Fibroblast of skin of scalp (primary cell): ENCODE results near the gene MARS2. TPM values are rescaled to one million over a fixed set of nuclear protein-coding genes. Genes with fewer than 3 reads are reported as not detected.
"Not testable (repeated sequence)": the region's sequence is repeated elsewhere in the genome, so short reads cannot be mapped to it uniquely, and the experiment has no call there.

Source experiments
- DNase-seq: peaks from one replicate; pipeline ENCODE4 v3.0.0-alpha.2; 2013
- polyA plus RNA-seq, 2 experiments: library from polyadenylated mRNA; unstranded; fragments of 120-200 nt; gene quantifications; one replicate each; pipeline ENCODE4 v1.2.1, GENCODE V29; 2013; ENCODE audit not compliant: insufficient read length in 2 of 2

Gene MARS2
- polyA plus RNA-seq (2013, experiment 1 of 2; ENCODE audit: insufficient read length): 2.9 TPM
- polyA plus RNA-seq (2013, experiment 2 of 2; ENCODE audit: insufficient read length): 3.0 TPM

- DNase-seq: peak; percentile 92
Measured at GRCh38 chr2:197705121-197705911, at the start of gene MARS2. MARS2 (plus strand) TSS chr2:197705369; CDS start chr2:197705406, 37 bp downstream.

GRCh38 chr2:197657562-197657961 lies 47.6 kb upstream of the MARS2 start:
- no peak for DNase-seq

GRCh38 chr2:197661626-197662025 lies 43.5 kb upstream of the MARS2 start:
- no peak for DNase-seq

- no peak for DNase-seq
Measured at GRCh38 chr2:197666277-197666676, 38.9 kb upstream of the MARS2 start.

- DNase-seq: no peak
Measured at GRCh38 chr2:197668296-197668695, 36.9 kb upstream of the MARS2 start.

GRCh38 chr2:197669077-197669476 lies 36.1 kb upstream of the MARS2 start:
- no peak for DNase-seq

- no peak for DNase-seq
Measured at GRCh38 chr2:197672371-197672893, 32.7 kb upstream of the MARS2 start.

- DNase-seq: no peak
Measured at GRCh38 chr2:197673106-197673505, 32.1 kb upstream of the MARS2 start.

GRCh38 chr2:197673606-197674005 lies 31.6 kb upstream of the MARS2 start:
- DNase-seq: no peak

- no peak for DNase-seq
Measured at GRCh38 chr2:197674060-197674459, 31.1 kb upstream of the MARS2 start.

GRCh38 chr2:197674591-197674990 lies 30.6 kb upstream of the MARS2 start:
- DNase-seq: peak; percentile 32

GRCh38 chr2:197675246-197675645 lies 29.9 kb upstream of the MARS2 start, which contains the start of gene RFTN2:
RFTN2 (minus strand) TSS chr2:197675587; CDS start chr2:197675458, 129 bp downstream.
- DNase-seq: peak; percentile 22

- DNase-seq: peak; percentile 87
Measured at GRCh38 chr2:197675711-197676188, 29.4 kb upstream of the MARS2 start.

- no peak for DNase-seq
Measured at GRCh38 chr2:197677056-197677455, 28.1 kb upstream of the MARS2 start.

- DNase-seq: peak; percentile 60
Measured at GRCh38 chr2:197677483-197677882, 27.7 kb upstream of the MARS2 start.

GRCh38 chr2:197695206-197695605 lies 10.0 kb upstream of the MARS2 start:
- not testable (repeated sequence) for DNase-seq

- not testable (repeated sequence) for DNase-seq
Measured at GRCh38 chr2:197695971-197696370, 9.2 kb upstream of the MARS2 start.

- DNase-seq: not testable (repeated sequence)
Measured at GRCh38 chr2:197696571-197696970, 8.6 kb upstream of the MARS2 start.

GRCh38 chr2:197699724-197700123 lies 5.4 kb upstream of the MARS2 start:
- DNase-seq: not testable (repeated sequence)

- DNase-seq: no peak
Measured at GRCh38 chr2:197700960-197701359, 4.2 kb upstream of the MARS2 start.

GRCh38 chr2:197704434-197705120 lies 592 bp upstream of the MARS2 start:
- DNase-seq: no peak

GRCh38 chr2:197705912-197706838 lies 1.0 kb downstream of the MARS2 start:
- no peak for DNase-seq
